IMR-90 (cell line): ENCODE results near the gene PSMB11. TPM values are rescaled to one million over a fixed set of nuclear protein-coding genes. Genes with fewer than 3 reads are reported as not detected.

Experiments used
- ATAC-seq: fragments of 200-7000 bp; cut with Tn5 transposase; 2 replicates; pipeline ENCODE4 v1.9.1; 2020; ENCODE audit warnings: low read depth, mild to moderate bottlenecking, moderate library complexity
- BruUV-seq: library from RNA; stranded (reverse); fragments of 400-500 nt; replicated peaks from 2 replicates; lab custom pipeline; 2021; lab: Mats Ljungman, UMichigan
- CTCF ChIA-PET: fragments of 300-600 bp; formaldehyde crosslinking; extraction: SDS; loops from one replicate; lab custom pipeline; 2021; ENCODE audit warnings: antibody characterized with exemption; lab: Yijun Ruan, JAX
- POLR2A ChIA-PET: fragments of 300-600 bp; sonication (Branson Sonifier 250); formaldehyde crosslinking; loops from one replicate; lab custom pipeline; 2022; ENCODE audit warnings: antibody characterized with exemption; ENCODE audit not compliant: unreplicated experiment; lab: Charles Lee
- DNase-seq: peaks from one replicate; pipeline ENCODE4 v3.0.0; 2013
- H2AFZ ChIP-seq: replicated peaks from 2 replicates; pipeline ENCODE3; 2013; ENCODE audit warnings: low read length, mild to moderate bottlenecking; ENCODE audit not compliant: poor library complexity
- H2AK5ac ChIP-seq: 2 replicates; pipeline ENCODE4 v1.6.1; 2013; ENCODE audit warnings: low read depth, low read length, inconsistent platforms
- H2AK9ac ChIP-seq: replicated peaks from 2 replicates; pipeline ENCODE3; 2013; ENCODE audit warnings: mild to moderate bottlenecking, low read depth, low read length, moderate library complexity; ENCODE audit not compliant: poor library complexity
- H2BK120ac ChIP-seq: 2 replicates; pipeline ENCODE4 v1.6.1; 2013; ENCODE audit warnings: low read depth, low read length, inconsistent platforms
- H2BK15ac ChIP-seq: 3 replicates; pipeline ENCODE4 v1.6.1; 2013; ENCODE audit warnings: low read depth, low read length, inconsistent platforms
- H2BK20ac ChIP-seq: 2 replicates; pipeline ENCODE4 v1.6.1; 2013; ENCODE audit warnings: low read depth, mild to moderate bottlenecking, inconsistent platforms, low read length, moderate library complexity
- H2BK5ac ChIP-seq: 2 replicates; pipeline ENCODE4 v1.6.1; 2013; ENCODE audit warnings: mild to moderate bottlenecking, low read depth, low read length, inconsistent platforms; ENCODE audit not compliant: poor library complexity, severe bottlenecking
- H3K14ac ChIP-seq: replicated peaks from 2 replicates; pipeline ENCODE4 v1.6.1; 2013; ENCODE audit warnings: low read depth, low read length, inconsistent platforms
- H3K18ac ChIP-seq: 2 replicates; pipeline ENCODE4 v1.6.1; 2013; ENCODE audit warnings: low read depth, low read length, control low read depth
- H3K23ac ChIP-seq: 2 replicates; pipeline ENCODE4 v1.6.1; 2013; ENCODE audit warnings: low read depth, low read length, inconsistent platforms
- H3K27ac ChIP-seq: 2 replicates; pipeline ENCODE4 v1.5.1; 2013; ENCODE audit warnings: mild to moderate bottlenecking, control low read depth, low read length; ENCODE audit not compliant: insufficient read depth
- H3K27me3 ChIP-seq: 2 replicates; pipeline ENCODE4 v1.6.1; 2013; ENCODE audit warnings: low read length; ENCODE audit not compliant: control insufficient read depth, insufficient read depth
- H3K36me3 ChIP-seq: 2 replicates; pipeline ENCODE4 v1.6.1; 2013; ENCODE audit warnings: low read length, mixed read lengths; ENCODE audit not compliant: control insufficient read depth, insufficient read depth
- H3K4ac ChIP-seq: 2 replicates; pipeline ENCODE4 v1.6.1; 2013; ENCODE audit warnings: low read depth, low read length, inconsistent platforms
- H3K4me1 ChIP-seq: 2 replicates; pipeline ENCODE4 v1.6.1; 2013; ENCODE audit warnings: low read length, mixed read lengths; ENCODE audit not compliant: control insufficient read depth, insufficient read depth
- H3K4me2 ChIP-seq: 2 replicates; pipeline ENCODE4 v1.6.1; 2013; ENCODE audit warnings: low read depth, mild to moderate bottlenecking, control low read depth, low read length, moderate library complexity
- H3K4me3 ChIP-seq: 2 replicates; pipeline ENCODE4 v1.5.1; 2013; ENCODE audit warnings: low read depth, mild to moderate bottlenecking, control low read depth, low read length, moderate library complexity; ENCODE audit not compliant: insufficient read depth
- H3K56ac ChIP-seq: 2 replicates; pipeline ENCODE4 v1.6.1; 2013; ENCODE audit warnings: low read length, inconsistent platforms; ENCODE audit not compliant: insufficient read depth; ENCODE audit errors: extremely low read depth
- H3K79me1 ChIP-seq, 2 experiments: 2 replicates each; pipeline ENCODE4 v1.6.1; 2013; ENCODE audit warnings: low read length in 2 of 2, inconsistent platforms in 1 of 2, low read depth in 1 of 2
- H3K9ac ChIP-seq: 2 replicates; pipeline ENCODE4 v1.6.1; 2013; ENCODE audit warnings: low read depth, low read length, control low read depth
- H3K9me1 ChIP-seq: 2 replicates; pipeline ENCODE4 v1.6.1; 2013; ENCODE audit warnings: low read length, inconsistent platforms; ENCODE audit not compliant: insufficient read depth
- H3K9me3 ChIP-seq: 2 replicates; pipeline ENCODE4 v1.6.1; 2013; ENCODE audit warnings: low read length; ENCODE audit not compliant: control insufficient read depth, insufficient read depth
- H4K20me1 ChIP-seq: 2 replicates; pipeline ENCODE4 v1.6.1; 2013; ENCODE audit warnings: low read length, inconsistent platforms; ENCODE audit not compliant: insufficient read depth
- H4K5ac ChIP-seq: 2 replicates; pipeline ENCODE4 v1.6.1; 2013; ENCODE audit warnings: mild to moderate bottlenecking, low read depth, low read length, control low read depth
- H4K8ac ChIP-seq, 2 experiments: 2 replicates each; pipeline ENCODE4 v1.6.1; 2013; ENCODE audit warnings: low read depth in 2 of 2, low read length in 2 of 2, control low read depth in 1 of 2, inconsistent platforms in 1 of 2
- H4K91ac ChIP-seq: 2 replicates; pipeline ENCODE4 v1.6.1; 2013; ENCODE audit warnings: low read depth, low read length, inconsistent platforms; ENCODE audit not compliant: insufficient read depth
- BHLHE40 ChIP-seq: fragments of 150-350 bp; IDR thresholded peaks from 2 replicates; pipeline ENCODE4 v1.6.1; 2016; ENCODE audit warnings: mild to moderate bottlenecking, low read depth, low read length
- CEBPB ChIP-seq: IDR thresholded peaks from 2 replicates; pipeline ENCODE4 v1.6.1; 2012; ENCODE audit warnings: low read depth, low read length, improper control_type of control experiment
- MAFK ChIP-seq: IDR thresholded peaks from 2 replicates; pipeline ENCODE4 v1.6.1; 2012; ENCODE audit warnings: low read depth, low read length, improper control_type of control experiment
- MAZ ChIP-seq: IDR thresholded peaks from 2 replicates; pipeline ENCODE4 v1.6.1; 2012; ENCODE audit warnings: low read depth, mild to moderate bottlenecking, low read length, improper control_type of control experiment, moderate library complexity, borderline replicate concordance
- MXI1 ChIP-seq: IDR thresholded peaks from 2 replicates; pipeline ENCODE4 v1.6.1; 2012; ENCODE audit warnings: low read depth, mild to moderate bottlenecking, low read length, moderate library complexity, borderline replicate concordance
- NFE2L2 ChIP-seq: fragments of 150-350 bp; IDR thresholded peaks from 2 replicates; pipeline ENCODE4 v1.6.1; 2016; ENCODE audit warnings: low read depth, mild to moderate bottlenecking, low read length
- RCOR1 ChIP-seq: IDR thresholded peaks from 2 replicates; pipeline ENCODE4 v1.6.1; 2012; ENCODE audit warnings: mild to moderate bottlenecking, low read length, improper control_type of control experiment; ENCODE audit not compliant: insufficient replicate concordance
- RFX5 ChIP-seq: IDR thresholded peaks from 2 replicates; pipeline ENCODE4 v1.8.0; 2012; ENCODE audit warnings: low read depth, mild to moderate bottlenecking, low read length, moderate library complexity
- SMC3 ChIP-seq: fragments of 150-350 bp; IDR thresholded peaks from 2 replicates; pipeline ENCODE4 v1.6.1; 2016; ENCODE audit warnings: low read depth, mild to moderate bottlenecking, antibody characterized with exemption, low read length, moderate library complexity
- dilution Hi-C: fragments of 300-500 bp; cut with HindIII; formaldehyde crosslinking; loops from one replicate; pipeline ENCODE4 v1.14.3; 2018; ENCODE audit warnings: low sequenced_read_pairs; ENCODE audit not compliant: unreplicated experiment
- in situ Hi-C: fragments of 300-500 bp; cut with MboI; formaldehyde crosslinking; loops from 3 replicates; pipeline ENCODE4 v1.14.3; 2019; ENCODE audit warnings: low sequenced_read_pairs, inconsistent platforms, mixed read lengths
- intact Hi-C: fragments of 100-400 bp; cut with micrococcal nuclease; formaldehyde crosslinking; loops from 2 replicates; pipeline ENCODE4 v1.10.0; 2022
- polyA plus RNA-seq, 3 experiments: library from polyadenylated mRNA; depleted of rRNA; stranded (reverse); fragments of >200 nt; gene quantifications; 2 replicates each; pipeline ENCODE4 v1.2.3, GENCODE V29; 2012; ENCODE audit warnings: low replicate concordance in 1 of 3
- total RNA-seq: library from RNA; depleted of rRNA; stranded (reverse); fragments of >200 nt; gene quantifications from 2 replicates; pipeline ENCODE4 v1.2.3, GENCODE V29; 2012

PSMB11 gene
- total and polyA plus RNA-seq, 2 of the 4 experiments (the other 2 are of a cell fraction): not detected

DNA sequence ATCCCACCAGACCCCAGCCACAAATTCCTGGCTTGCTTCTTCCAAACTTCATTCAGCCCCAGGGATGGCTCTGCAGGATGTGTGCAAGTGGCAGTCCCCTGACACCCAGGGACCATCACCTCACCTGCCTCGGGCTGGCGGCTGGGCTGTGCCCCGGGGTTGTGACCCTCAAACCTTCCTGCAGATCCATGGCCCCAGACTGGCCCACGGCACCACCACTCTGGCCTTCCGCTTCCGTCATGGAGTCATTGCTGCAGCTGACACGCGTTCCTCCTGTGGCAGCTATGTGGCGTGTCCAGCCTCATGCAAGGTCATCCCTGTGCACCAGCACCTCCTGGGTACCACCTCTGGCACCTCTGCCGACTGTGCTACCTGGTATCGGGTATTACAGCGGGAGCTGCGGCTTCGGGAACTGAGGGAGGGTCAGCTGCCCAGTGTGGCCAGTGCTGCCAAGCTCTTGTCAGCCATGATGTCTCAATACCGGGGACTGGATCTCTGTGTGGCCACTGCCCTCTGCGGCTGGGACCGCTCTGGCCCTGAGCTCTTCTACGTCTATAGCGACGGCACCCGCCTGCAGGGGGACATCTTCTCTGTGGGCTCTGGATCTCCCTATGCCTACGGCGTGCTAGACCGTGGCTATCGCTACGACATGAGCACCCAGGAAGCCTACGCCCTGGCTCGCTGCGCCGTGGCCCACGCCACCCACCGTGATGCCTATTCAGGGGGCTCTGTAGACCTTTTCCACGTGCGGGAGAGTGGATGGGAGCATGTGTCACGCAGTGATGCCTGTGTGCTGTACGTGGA is at the start of gene PSMB11 (continued):
- no peak for TF ChIP-seq MAZ
- TF ChIP-seq BHLHE40: no peak
- TF ChIP-seq RFX5: no peak
- TF ChIP-seq MAFK: no peak

DNA sequence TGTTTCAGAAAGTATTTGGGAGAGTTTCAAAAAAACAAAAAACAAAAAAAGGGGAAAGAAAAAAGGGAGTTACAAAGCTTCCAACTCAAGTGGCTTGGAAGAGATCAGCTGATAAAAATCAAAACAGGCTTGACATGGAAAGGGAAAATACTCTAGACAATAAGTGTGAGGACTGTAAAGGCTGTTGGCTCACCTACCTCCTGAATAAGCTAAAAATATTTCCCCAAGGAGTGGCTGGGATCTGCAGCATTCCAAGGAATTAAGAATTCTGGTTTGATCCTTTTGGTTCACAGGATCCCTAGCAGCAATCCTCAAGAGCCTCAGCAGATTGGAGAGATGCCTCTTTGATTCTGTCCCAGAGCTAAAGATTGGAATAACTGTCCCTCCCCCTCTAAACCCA is 48.5 kb upstream of the PSMB11 start:
- intact Hi-C loops: no loop called here
- Histone ChIP-seq H3K27ac (no peak overlapping the region), H2BK120ac (no peak overlapping the region), H3K4me3 (no peak overlapping the region), H3K4me2 (no peak overlapping the region), H3K27me3 (no peaks in the 10 kb centered on the region; the same call in 1 of the 2 replicates), H3K18ac (no peak overlapping the region), H3K79me1 (no peaks in the 10 kb centered on the region), H2BK20ac (no peak overlapping the region), H4K20me1 (no peaks in the 10 kb centered on the region), H2AK9ac (no peak overlapping the region), H4K5ac (no peak overlapping the region), H2BK15ac (no peak overlapping the region), H4K8ac (no peak overlapping the region), H3K9me1 (no peaks in the 10 kb centered on the region; the same call in 1 of the 2 replicates), H3K9me3 (no peaks in the 10 kb centered on the region), H3K23ac (no peak overlapping the region), H4K91ac (no peak overlapping the region), H3K9ac (no peak overlapping the region), H2AK5ac (no peak overlapping the region), H3K14ac (no peak overlapping the region), H2BK5ac (no peak overlapping the region), H3K4ac (no peak overlapping the region), H3K36me3 (no peaks in the 10 kb centered on the region), H2AFZ (no peak overlapping the region), H3K56ac (no peak overlapping the region), H3K4me1 (peaks cover 4% of the 10 kb centered on the region)
- CTCF ChIA-PET: interaction anchor here (0.6 to 2.5 kb wide), 5 partner anchors 59 to 438 kb away, joined by 3 to 17 read pairs (median 4); partner anchors contain the start of gene CDH24
- dilution Hi-C loops: no loop called here
- no TSS peak for BruUV-seq
- POLR2A ChIA-PET: interaction anchor here (0.6 kb wide), 1 partner anchor 38 kb away, joined by 9 read pairs; no protein-coding TSS in a partner anchor
- TF ChIP-seq SMC3: no peak
- TF ChIP-seq NFE2L2: no peak
- TF ChIP-seq RCOR1: no peak
- no peak for TF ChIP-seq CEBPB
- TF ChIP-seq RFX5: no peak
- no peak for TF ChIP-seq MAFK
- no peak for TF ChIP-seq MXI1
- no peak for DNase-seq
- in situ Hi-C loops: loop anchor here (5.0 kb wide), 1 partner anchor 59 kb away; no protein-coding TSS in a partner anchor
- no peak for ATAC-seq
